AG09309 (cell line): ENCODE results near the gene FRS2.
"Not testable (repeated sequence)": the region's sequence is repeated elsewhere in the genome, so short reads cannot be mapped to it uniquely, and the experiment has no call there.

Experiments used
- DNase-seq: peaks from one replicate; pipeline ENCODE4 v3.0.0-alpha.2; 2010; ENCODE audit warnings: low read depth
- H3K4me3 ChIP-seq: 2 replicates; pipeline ENCODE4 v1.5.1; 2011; ENCODE audit warnings: mild to moderate bottlenecking, low read depth, low read length, moderate library complexity; ENCODE audit not compliant: control insufficient read depth
- CTCF ChIP-seq: IDR thresholded peaks from 2 replicates; pipeline ENCODE4 v1.5.1; 2011; ENCODE audit warnings: mild to moderate bottlenecking, low read depth, low read length, inconsistent platforms; ENCODE audit not compliant: insufficient read depth, control insufficient read depth; ENCODE audit errors: missing control alignments

The FRS2 gene

GRCh38 chr12:69440016-69440415, 30.2 kb upstream of the FRS2 start:
- no peak overlapping the region for H3K4me3 ChIP-seq
- no peak for DNase-seq
- no peak for TF ChIP-seq CTCF

- no peak for DNase-seq
These were observed 29.3 kb upstream of the FRS2 start for GRCh38 chr12:69440886-69441285.

GRCh38 chr12:69442894-69443293, 27.3 kb upstream of the FRS2 start:
- no peak for DNase-seq
- no peak overlapping the region for H3K4me3 ChIP-seq
- no peak for TF ChIP-seq CTCF

More at GRCh38 chr12:69440886-69441285, 29.3 kb upstream of the FRS2 start:
- no peak overlapping the region for H3K4me3 ChIP-seq
- no peak for TF ChIP-seq CTCF

GRCh38 chr12:69443916-69444315, 26.3 kb upstream of the FRS2 start:
- no peak overlapping the region for H3K4me3 ChIP-seq
- DNase-seq, result no peak
- TF ChIP-seq CTCF, result no peak

GRCh38 chr12:69447892-69448291, 22.3 kb upstream of the FRS2 start:
- no peak for TF ChIP-seq CTCF
- DNase-seq, result no peak
- H3K4me3 ChIP-seq, result no peak overlapping the region

GRCh38 chr12:69452598-69453132, 17.5 kb upstream of the FRS2 start:
- not testable (repeated sequence) for DNase-seq, H3K4me3 ChIP-seq

GRCh38 chr12:69456239-69456638, 13.9 kb upstream of the FRS2 start:
- H3K4me3 ChIP-seq, result no peak overlapping the region
- DNase-seq, result no peak
- TF ChIP-seq CTCF, result no peak
